Central memory CD4-positive, alpha-beta T cell (primary cell): ENCODE measurements around the gene RUNDC1.
"Not testable (repeated sequence)": the region's sequence is repeated elsewhere in the genome, so short reads cannot be mapped to it uniquely, and the experiment has no call there.

Experiments
- DNase-seq: peaks from one replicate; pipeline ENCODE4 v3.0.0; 2022
- total RNA-seq, 3 experiments: gene quantifications; one replicate each; lab custom pipeline; 2026; lab: John Stamatoyannopoulos, UW

Gene RUNDC1
- total RNA-seq, result 28.7 to 49.1 (median 36.0) reads per million in 3 experiments

- peak; percentile 85 for DNase-seq
Observed at GRCh38 chr17:42980274-42980765, at the start of gene RUNDC1. Gene RUNDC1, plus strand, starts transcription at chr17:42980565. Its CDS starts 12 bp downstream, at chr17:42980577.

GRCh38 chr17:42937712-42938596 is 42.4 kb upstream of the RUNDC1 start:
- DNase-seq, result no peak

GRCh38 chr17:42944211-42944610 is 36.2 kb upstream of the RUNDC1 start:
- no peak for DNase-seq

- no peak for DNase-seq
Observed at GRCh38 chr17:42946812-42947211, 33.6 kb upstream of the RUNDC1 start.

- DNase-seq, result no peak
Observed at GRCh38 chr17:42950044-42950783, 30.2 kb upstream of the RUNDC1 start.

GRCh38 chr17:42953669-42954068 is 26.7 kb upstream of the RUNDC1 start:
- DNase-seq, result no peak

GRCh38 chr17:42964161-42964932 is 16.0 kb upstream of the RUNDC1 start, which contains the start of gene AARSD1:
Gene AARSD1, minus strand, starts transcription at chr17:42964454. Its CDS starts 14 bp downstream, at chr17:42964440.
- peak; percentile 90 for DNase-seq

- DNase-seq, result no peak
Observed at GRCh38 chr17:42967925-42968324, 12.4 kb upstream of the RUNDC1 start.

GRCh38 chr17:42969001-42969581 is 11.3 kb upstream of the RUNDC1 start:
- DNase-seq, result no peak

GRCh38 chr17:42971589-42971988 is 8.8 kb upstream of the RUNDC1 start:
- no peak for DNase-seq

- not testable (repeated sequence) for DNase-seq
Observed at GRCh38 chr17:42973323-42973722, 7.0 kb upstream of the RUNDC1 start.

- no peak for DNase-seq
Observed at GRCh38 chr17:42975265-42975664, 5.1 kb upstream of the RUNDC1 start.

GRCh38 chr17:42975701-42976100 is 4.7 kb upstream of the RUNDC1 start:
- DNase-seq, result not testable (repeated sequence)

GRCh38 chr17:42979511-42980273 is 673 bp upstream of the RUNDC1 start, which contains the start of gene PTGES3L:
Gene PTGES3L, minus strand, starts transcription at chr17:42980080. Its CDS starts 27 bp downstream, at chr17:42980053.
- DNase-seq, result no peak

GRCh38 chr17:42980766-42981397 is 517 bp downstream of the RUNDC1 start:
- DNase-seq, result peak; percentile 57

- no peak for DNase-seq
Observed at GRCh38 chr17:42982266-42982665, 1.9 kb downstream of the RUNDC1 start.

GRCh38 chr17:42985225-42985624 is 4.9 kb downstream of the RUNDC1 start:
- DNase-seq, result no peak

GRCh38 chr17:42989141-42989540 is 8.8 kb downstream of the RUNDC1 start:
- DNase-seq, result no peak

GRCh38 chr17:42989726-42990652 is 9.6 kb downstream of the RUNDC1 start:
- DNase-seq, result no peak

GRCh38 chr17:42991471-42991870 is 11.1 kb downstream of the RUNDC1 start:
- no peak for DNase-seq
